ENCODE measurements around the gene TPP1.

GRCh38 chr11:6574816-6575715 is 44.2 kb downstream of the TPP1 start:
- TF ChIP-seq CTCF (IDR thresholded peaks at IDR 0.05) (no peak), POLR2A (IDR thresholded peaks at IDR 0.05) (no peak)
